RPMI7951 (cell line): Measurements from ENCODE around the gene SORCS1. TPM values are rescaled to one million over a fixed set of nuclear protein-coding genes. Genes with fewer than 3 reads are reported as not detected.

Experiments
- DNase-seq: peaks from one replicate; pipeline ENCODE4 v3.0.0-alpha.2; 2012; ENCODE audit warnings: low read depth
- total RNA-seq: library from RNA; depleted of rRNA; stranded (reverse); fragments of >200 nt; shearing (Covaris generic); gene quantifications from 2 replicates; pipeline ENCODE4 v1.2.3, GENCODE V29; 2014

Gene SORCS1
- total RNA-seq, 1 experiment from 2014 or later: under 0.01 TPM

DNA sequence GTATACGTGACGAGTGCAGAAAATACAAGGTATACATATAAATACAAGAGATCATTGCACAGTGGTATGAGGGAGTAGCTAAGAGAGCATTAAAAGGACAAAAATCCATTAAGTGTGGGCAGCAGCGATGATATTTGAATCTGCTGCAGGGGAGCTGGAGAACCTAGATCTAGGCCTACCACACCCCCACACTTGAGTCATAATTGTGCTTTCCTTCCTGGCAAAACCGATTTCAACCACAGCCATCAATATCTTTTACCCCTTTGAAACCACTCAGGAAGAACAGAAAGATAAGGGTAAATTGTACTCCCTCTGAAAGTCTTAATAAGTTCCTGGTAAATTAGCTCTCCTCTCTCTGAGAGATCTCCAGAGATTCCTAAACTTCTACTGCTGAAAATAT is 345.0 kb downstream of the SORCS1 start:
- DNase-seq: no peak

DNA sequence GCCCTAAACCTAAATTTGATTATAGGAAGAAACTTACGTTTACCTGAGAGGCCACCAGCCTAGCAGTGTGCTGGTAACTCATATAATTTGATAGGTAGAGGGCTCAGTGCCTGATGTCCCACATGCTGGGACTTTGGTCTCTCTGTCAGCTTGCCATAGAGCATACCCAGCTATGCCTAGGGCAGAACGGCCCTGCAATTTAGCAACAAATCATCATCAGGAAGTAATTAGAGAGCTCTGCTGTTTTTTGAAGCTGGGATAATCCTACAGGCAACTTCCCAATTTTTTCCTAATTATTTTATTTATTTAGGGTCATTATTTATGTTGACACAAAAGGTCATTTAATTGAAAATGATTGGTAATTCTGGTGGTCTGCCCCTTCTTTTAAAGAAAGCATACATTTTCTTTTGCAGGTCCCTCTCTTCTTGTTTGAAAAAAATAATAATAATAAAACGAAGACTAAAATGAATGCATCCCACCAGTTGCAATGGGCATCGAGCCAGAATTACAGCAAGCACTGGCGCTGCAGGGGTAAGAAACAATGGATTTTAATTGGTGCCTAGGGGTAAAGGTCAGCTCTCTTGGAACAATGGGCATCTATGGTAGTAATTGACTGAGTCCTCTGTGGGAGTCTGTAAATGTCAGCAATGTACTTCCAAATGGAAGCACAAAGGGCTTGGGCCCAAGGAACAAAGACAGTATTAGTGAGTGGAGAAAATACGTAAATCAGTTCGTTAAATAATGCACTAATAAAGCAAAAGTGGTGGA is 348.0 kb downstream of the SORCS1 start:
- no peak for DNase-seq

DNA sequence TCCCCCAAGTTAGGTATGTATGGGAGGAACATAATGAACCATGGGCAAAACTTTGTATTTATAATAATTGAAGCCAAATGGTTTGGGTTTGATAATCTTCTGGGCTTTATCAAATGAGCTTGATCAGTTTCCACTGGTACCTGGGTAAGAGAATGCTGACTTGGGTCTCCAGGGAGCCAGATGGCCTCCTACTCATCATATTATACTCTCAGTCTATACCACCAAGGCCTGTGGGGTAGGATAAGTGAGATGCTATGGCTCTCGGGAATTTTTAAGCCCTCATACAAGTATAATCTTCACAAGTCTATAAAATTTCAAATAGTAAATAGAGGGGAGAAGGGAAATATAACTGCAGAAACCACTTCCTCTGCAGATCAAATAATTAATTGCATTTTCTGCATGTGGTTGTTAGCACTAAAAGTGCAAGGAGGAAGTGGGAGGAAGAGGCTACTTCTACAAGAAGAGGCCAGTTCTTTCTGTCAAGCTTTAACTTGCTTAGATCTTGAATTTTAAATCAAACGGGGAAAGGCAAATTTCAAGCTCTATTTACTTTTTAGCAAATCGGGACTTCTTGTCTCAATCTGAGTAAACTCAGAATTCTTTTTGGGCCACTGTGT is 349.0 kb downstream of the SORCS1 start:
- DNase-seq: no peak

DNA sequence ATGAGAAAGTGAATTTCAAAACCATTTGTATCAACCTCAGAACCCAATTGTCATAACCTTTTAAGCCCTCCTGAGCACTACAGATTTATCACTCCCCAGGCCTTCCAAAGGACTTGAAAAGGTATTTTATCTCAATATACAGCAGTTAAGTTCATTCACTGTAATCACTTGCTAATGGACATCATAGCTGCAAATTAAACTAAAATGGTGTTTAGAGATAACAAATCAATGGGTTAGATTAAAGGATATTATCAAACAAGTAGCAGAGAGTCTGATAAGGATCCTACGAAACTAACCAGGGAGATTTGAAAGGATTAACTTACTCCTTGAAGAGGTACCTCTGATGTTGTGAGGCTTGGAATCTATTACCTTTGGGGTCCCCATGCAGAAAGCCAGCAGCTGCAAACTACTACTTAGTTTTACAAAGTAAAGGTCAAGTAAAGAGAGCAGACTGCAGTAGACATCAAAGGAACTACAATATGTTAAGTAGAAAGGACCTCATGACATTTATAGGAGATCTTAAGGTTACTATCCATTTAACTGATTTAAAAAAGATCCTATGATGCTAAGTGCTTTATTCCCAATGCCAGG is 359.4 kb downstream of the SORCS1 start:
- DNase-seq: no peak

DNA sequence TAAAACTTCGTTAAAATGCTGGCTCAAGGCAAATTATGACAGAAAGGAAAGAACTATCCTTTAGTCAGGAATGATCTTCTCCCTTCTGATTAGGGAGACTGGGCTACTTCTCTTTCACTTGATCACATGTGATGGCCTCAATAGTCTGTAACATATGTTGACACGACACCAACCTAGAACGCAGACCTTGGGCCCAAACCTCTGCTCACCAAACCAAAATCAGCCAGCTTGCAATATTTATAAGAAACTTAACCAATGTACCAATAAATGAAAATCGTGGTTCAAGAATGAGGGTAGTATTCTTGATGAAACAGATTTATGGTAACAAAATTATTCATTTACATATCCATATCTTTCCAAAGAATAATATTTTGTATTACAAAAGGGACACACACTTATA is 361.6 kb downstream of the SORCS1 start:
- no peak for DNase-seq

DNA sequence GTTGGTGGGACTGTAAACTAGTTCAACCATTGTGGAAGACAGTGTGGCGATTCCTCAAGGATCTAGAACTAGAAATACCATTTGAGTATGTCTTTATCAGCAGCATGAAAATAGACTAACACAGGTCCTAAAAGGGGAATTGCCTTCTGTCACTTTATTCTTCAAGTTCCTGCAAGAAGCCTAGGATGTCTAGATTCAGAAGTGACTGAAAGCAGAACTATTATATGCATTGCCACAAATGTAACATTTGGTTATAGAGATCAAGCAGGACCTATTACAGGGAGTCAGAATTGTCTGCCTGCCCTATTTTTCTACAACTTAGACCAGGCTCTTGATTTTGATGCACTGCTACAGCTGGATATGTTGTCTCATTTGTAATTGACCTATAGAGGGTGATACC is 364.7 kb downstream of the SORCS1 start:
- DNase-seq: no peak

DNA sequence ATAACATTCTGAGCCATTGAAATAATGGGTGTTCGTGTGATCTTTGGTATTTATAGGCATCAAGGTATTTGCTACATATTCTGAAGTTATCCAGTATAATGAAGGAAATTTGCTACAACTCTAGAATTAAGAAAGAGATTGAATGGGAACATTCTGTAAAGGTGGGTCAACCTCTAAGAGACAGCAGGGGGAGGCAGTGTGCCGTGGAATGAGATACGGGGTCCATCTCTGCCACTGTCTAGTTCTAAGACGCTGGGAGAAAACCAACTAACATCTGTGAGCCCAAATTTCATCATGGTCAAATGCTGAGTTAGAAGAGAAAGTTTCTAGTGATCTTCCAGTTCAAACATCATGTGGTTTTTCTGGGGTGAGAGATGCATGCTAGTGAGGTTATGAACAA is 368.9 kb downstream of the SORCS1 start:
- DNase-seq: no peak

DNA sequence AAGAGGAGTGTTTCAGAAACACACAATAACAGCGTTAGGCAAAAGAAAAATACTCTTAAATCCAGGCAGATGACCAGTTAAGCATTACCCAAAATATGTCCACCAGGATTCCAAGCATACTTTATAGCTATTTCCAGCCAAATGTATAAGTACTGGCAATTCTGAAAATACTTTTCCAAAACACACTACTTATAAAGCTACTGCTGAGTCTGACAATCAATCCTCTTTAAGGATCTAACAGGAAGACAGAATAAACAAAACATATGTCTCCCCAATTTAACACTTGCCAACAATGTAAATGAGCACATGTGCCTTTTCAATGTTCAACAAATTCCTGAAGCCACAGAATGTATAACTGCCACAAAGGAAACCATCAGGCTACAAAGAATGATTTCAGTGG is 370.9 kb downstream of the SORCS1 start:
- DNase-seq: no peak

DNA sequence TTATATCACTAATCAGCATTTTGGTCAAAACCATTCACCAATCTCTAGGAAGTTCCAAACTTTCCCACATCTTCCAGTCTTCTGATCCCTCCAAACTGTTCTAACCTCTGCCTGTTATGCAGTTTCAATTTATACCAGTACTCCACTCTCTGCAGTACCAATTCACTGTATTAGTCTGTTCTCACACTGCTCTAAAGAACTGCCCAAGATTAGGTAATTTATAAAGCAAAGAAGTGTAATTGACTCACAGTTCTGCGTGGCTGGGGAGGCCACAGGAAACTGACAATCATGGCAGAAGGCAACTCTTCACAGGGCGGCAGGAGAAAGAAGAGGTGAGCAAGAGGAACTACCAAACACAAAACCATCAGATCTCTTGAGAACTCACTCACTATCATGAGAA is 374.9 kb downstream of the SORCS1 start:
- no peak for DNase-seq

DNA sequence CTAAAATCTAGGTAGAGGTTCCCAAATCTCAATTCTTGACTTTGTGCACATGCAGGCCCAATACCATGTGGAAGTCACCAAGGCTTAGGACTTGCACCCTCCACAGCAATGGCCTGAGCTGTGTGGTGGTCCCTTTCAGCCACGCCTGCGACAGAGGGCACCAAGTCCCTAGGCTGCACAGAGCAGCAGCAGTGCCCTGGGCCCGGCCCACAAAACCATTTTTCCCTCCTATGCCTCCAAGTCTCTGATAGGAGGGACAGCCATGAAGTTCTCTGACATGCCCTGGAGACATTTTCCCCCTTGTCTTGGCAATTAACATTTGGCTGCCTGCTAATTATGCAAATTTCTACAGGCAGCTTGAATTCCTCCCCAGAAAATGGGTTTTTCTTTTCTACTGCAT is 375.5 kb downstream of the SORCS1 start:
- DNase-seq: no peak

DNA sequence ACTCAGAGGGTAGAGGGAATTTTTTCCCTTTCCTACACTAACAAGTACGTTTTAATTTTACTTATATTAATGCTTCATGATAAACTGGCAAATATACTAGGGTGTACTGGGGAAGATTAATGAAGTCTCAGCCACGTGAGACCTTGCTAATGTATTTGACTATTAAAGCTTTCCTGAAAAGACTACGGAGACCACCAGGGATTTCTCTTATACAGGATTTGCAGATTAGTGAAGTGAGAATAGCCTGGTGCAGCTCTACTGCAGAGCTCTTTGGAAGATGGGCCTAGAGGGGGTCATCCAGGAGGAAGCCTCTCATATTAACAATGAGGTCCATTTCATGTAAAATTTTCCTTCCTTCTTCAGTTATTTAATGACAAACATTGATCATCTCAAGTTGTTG is 379.0 kb downstream of the SORCS1 start:
- no peak for DNase-seq

DNA sequence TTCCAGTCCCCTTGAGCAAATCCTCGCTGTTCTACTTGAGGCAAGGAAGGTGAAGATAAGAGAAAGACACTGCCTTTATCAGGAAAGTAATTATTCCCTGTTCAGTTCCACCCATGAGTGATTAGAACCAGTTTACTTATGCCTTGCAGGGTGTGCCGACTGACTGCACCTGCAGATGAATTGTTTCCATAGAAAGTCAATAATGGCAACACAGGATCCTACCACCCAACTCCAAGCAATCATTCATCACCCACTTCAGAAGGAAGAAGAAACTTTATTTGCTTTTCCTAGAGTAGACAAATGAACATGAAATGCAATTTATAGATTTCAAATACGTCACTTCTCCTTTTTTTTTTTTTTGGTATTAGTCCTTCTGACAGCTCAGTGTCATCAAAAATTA is 383.9 kb downstream of the SORCS1 start:
- no peak for DNase-seq

DNA sequence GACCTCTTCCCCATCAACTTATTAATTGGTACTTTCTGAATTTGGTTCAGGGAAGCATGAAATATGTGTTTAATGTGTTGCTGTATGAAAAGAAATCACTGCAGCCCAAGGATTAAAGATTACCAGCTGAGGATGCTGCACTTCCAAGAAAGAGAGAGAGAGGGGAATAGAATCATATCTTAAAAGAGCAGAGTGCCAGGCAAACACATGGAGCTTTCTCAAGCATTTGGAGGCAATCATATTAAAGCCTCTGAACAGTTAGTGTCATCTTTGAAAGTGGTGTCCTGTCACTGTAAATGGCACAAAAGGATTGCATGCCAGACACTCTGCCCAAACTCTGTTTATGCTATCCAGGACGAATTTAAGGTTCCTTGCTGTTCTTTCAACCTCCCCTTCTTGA is 386.7 kb downstream of the SORCS1 start:
- no peak for DNase-seq

DNA sequence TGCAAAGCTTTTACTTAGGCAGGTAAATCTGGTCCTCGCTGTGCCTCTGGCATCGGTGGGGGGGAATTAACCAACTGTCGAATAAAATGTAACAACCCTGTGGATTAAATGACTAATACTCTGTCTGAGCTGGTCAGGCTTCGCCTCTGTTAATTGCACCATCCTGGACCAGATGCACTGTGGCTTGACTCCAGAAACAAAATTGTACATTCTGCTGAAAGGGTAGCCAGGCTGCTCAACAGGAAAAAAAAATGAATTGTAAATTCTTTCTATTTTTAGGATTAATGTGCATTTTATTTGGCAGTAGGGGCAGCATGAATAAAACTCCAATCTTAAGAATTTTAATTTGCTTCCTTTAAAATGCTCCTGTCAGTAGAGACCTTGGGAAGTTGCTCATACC is 389.4 kb downstream of the SORCS1 start:
- DNase-seq: no peak

DNA sequence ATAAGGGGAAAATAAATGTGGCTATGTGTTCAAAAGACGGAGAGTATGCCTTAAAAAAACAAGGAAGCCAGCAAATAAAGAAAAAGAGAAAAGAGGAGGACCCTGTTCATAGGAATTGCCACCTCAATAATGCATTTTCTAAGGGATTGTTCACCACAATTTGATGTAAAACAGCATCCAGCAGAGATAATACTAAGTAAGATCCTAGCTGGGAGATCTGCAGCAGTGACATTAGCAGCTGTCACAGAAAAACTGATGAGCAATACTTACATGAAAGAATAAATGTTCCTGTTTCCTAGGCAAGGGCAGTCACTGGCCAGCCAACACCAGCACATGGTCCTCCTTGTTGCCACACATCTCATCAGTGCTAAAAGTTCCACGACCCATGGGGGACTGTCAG is 391.5 kb downstream of the SORCS1 start:
- DNase-seq: no peak

DNA sequence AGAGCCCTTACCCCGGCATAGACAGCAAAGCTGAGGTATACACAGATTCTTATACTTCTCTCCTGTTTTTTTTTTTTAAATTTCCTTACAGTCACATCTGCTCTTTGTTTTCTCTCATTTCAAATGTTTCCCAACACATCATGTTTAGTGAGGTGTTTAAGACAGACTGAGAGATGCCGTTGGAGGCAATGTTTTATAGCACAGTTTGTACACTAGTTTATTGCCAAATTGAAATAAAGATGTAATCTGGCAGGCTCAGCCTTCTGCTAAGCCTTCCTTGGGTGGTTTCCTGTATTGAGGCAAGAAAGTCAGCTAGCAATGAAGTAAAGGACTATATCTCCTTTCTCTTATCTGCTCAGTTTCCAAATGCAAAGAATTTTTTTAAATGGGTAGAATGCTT is 393.4 kb downstream of the SORCS1 start:
- no peak for DNase-seq

DNA sequence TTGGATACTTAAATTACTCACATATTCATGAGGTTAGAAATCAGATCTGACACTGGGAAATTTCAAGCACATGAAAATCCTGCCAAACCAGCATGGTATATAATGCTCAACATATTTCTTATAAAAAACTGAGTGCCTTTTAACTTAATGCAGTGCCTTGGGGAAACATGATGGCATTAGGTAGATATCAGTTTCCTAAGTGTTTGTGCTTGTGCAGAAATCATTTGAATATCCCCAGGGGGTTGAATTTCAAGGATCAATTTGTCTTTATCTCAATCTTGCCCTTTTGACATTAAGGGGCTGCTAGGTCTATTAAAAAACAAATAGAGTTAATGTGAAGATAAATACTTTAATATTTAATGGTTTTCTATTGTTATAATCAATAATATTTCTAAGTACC is 396.3 kb downstream of the SORCS1 start:
- no peak for DNase-seq

DNA sequence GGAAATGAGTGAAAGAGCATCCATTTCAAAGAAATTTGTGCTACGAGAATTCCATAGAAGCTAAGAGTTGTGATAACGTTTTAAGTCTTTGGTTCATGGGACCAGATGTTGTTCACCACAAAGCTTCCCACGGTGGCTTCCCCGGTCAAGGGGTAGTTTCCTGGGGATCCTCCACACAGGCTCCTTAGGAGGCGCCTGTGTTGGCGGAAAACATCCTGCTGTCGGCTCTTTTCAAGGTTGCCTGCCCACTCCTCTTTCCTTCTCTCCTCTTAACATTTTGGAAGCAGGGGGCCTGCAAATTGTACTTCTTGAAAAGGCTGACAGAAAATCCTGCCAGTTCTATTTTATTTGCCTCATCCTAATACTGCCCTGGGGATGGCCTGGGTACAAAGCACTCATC is 398.6 kb downstream of the SORCS1 start:
- no peak for DNase-seq

DNA sequence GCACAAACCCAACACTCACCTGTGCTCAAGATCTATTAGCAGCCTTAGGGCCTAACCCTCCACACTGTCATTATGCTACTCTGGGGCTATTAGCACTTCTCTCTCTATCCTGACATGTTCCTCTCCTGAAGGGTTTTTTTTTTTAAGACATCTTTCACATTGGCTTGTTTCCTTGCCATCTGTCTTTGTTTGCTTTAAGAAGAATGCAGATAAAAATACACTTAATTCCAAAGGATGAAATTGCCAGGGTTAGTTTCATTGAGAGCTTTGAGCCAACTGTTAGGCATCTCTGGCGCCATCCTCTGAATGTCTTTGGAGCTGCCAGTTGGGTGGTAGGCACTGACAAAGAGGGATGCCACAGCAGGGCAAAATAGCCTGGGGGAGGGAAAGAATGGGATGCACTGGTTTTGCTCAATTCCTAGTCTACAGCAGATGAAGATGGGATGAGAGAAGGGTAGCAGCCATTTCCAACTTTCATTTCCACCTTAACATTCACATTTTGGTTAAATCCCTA is 399.2 kb downstream of the SORCS1 start:
- no peak for DNase-seq

DNA sequence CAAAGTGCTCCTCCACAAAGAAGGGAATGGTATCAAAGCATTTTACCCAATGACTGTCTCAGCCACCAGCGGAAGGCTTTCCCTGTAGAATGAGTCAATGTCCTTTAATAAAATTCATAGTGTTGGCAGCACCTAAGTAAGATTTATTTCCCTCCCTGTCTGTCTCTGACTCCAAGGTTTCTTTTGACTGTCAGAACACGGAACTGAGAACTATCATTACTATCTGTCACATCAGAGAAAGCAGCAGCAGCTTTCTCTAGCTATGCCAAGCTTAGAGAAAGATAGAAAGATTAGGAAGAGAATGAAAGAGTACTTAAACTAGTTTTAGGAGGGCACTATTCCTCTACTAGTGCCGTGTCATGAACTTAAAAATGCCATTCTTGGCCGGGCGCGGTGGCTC is 400.1 kb downstream of the SORCS1 start:
- no peak for DNase-seq

DNA sequence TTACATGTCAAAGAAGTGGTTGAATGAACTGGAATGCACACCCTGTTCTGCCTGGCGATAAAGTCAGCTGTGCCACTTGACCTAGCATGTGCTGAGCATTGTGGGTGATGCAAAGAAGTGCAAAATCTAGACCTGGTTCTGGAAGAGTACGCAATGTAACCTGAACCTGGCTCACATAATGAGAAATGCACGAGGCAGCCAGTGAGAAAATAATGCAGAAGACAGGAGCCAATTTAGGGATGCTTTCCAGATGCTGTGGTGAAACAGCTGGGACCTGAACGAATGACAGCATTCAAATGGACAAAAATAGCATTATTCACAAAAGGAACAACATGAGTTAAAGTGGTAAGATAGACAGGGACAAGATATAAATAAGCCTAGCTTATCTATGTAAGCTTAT is 402.6 kb downstream of the SORCS1 start:
- DNase-seq: no peak

DNA sequence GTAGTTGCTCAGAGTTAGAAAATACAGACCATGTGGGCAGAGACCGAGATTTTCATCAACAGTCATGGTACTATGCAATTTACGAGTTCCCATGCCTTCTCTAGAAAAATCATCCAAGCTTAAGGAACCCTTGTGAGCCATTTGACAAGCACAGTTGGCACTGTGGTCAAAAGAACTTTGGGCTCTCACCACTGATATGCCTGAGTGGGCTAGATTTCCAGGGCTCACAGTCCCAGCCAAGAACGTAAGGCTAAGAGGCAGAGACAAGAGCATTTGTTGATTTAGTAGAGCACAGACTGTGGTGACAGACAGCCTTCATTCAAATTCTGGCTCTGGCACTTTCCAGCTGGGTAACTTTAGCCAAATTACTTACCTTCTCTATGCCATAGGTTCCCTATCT is 407.0 kb downstream of the SORCS1 start:
- DNase-seq: no peak

DNA sequence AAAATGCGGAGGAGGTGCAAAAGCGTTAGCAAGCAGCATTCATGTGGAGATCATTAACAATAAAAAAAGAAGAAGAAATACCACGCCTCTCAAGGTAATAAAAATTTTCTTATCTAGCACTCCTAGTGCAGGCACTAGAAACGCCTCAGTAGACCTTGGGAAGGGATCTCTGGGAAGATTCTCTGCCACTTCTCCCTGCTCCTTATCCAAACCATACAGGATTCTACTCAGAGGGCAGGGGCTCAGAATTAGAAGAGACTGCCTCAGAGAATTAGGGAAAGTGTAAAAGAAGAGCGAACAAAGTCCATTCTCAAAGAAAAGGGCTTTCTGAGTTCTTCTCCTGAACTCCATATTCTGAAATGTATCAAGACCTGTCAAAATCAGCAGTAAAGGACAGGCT is 413.4 kb downstream of the SORCS1 start:
- DNase-seq: no peak
